K562 (cell line): Measurements from ENCODE around the gene ALCAM. TPM values are rescaled to one million over a fixed set of nuclear protein-coding genes. Genes with fewer than 3 reads are reported as not detected.

Source experiments
- ATAC-seq: fragments of 200-7000 bp; cut with Tn5 transposase; 3 replicates; pipeline ENCODE4 v1.9.1; 2020; ENCODE audit warnings: moderate library complexity
- BruUV-seq: library from RNA; stranded (reverse); fragments of 400-500 nt; replicated peaks from 2 replicates; lab custom pipeline; 2021; lab: Mats Ljungman, UMichigan
- CTCF ChIA-PET: fragments of 300-600 bp; formaldehyde crosslinking; extraction: SDS; loops from one replicate; lab custom pipeline; 2021; ENCODE audit warnings: low intra/inter-chr PET ratio; lab: Yijun Ruan, JAX
- POLR2A ChIA-PET: fragments of 300-600, 350-650 bp; sonication (Branson Sonifier 250); formaldehyde crosslinking; extraction: SDS; loops from one replicate; lab custom pipeline; 2021; ENCODE audit warnings: antibody characterized with exemption, inconsistent platforms; lab: Yijun Ruan, JAX
- DNase-seq, 4 experiments: peaks; one replicate each; pipeline versions ENCODE4 v3.0.0 to v3.0.0-alpha.2; 2011 to 2018; ENCODE audit warnings: low spot score in 3 of 4, mixed read lengths in 3 of 4; ENCODE audit errors: extremely low read depth in 1 of 4
- FAIRE-seq: peaks from 2 replicates; lab custom pipeline; 2011; peaks lifted over from hg19 to GRCh38; lab: Jason Lieb, UNC
- H2AFZ ChIP-seq: 2 replicates; pipeline ENCODE4 v1.6.0; 2011; ENCODE audit warnings: low read depth, low read length, control low read depth, inconsistent platforms
- H3K27ac ChIP-seq: fragments of 200-600 bp; 3 replicates; pipeline ENCODE4 v1.8.0; 2011; ENCODE audit warnings: low read depth, mild to moderate bottlenecking, control low read depth, inconsistent platforms, low read length, moderate library complexity, mixed read lengths; ENCODE audit errors: extremely low read depth
- H3K27me3 ChIP-seq, 2 experiments: fragments of 300-600 bp in 1 of 2; 2 replicates in 1 of 2; 3 replicates in 1 of 2; pipeline versions ENCODE4 v1.6.0 to v1.8.0; 2011; ENCODE audit warnings: inconsistent platforms in 2 of 2, low read length in 2 of 2, mild to moderate bottlenecking in 1 of 2, mixed read lengths in 1 of 2, moderate library complexity in 1 of 2; ENCODE audit not compliant: control insufficient read depth in 2 of 2, insufficient read depth in 2 of 2
- H3K36me3 ChIP-seq: fragments of 300-600 bp; 3 replicates; pipeline ENCODE4 v1.8.0; 2011; ENCODE audit warnings: mild to moderate bottlenecking, low read length, inconsistent platforms; ENCODE audit not compliant: control insufficient read depth, insufficient read depth
- H3K4me1 ChIP-seq, 2 experiments: fragments of 200-600 bp in 1 of 2; replicated peaks in 1 of 2; 2 replicates in 1 of 2; 3 replicates in 1 of 2; pipeline versions ENCODE4 v1.5.1 to v1.8.0; 2011; ENCODE audit warnings: inconsistent platforms in 2 of 2, low read length in 2 of 2, mild to moderate bottlenecking in 1 of 2, mixed read lengths in 1 of 2, moderate library complexity in 1 of 2; ENCODE audit not compliant: control insufficient read depth in 2 of 2, insufficient read depth in 2 of 2
- H3K4me2 ChIP-seq: 2 replicates; pipeline ENCODE4 v1.6.1; 2011; ENCODE audit warnings: low read length, control low read depth, inconsistent platforms, mixed read lengths; ENCODE audit not compliant: insufficient read depth
- H3K4me3 ChIP-seq: fragments of 200-600 bp; sonication (generic), shearing (Covaris generic); 2 replicates; pipeline ENCODE4 v1.5.1; 2016; ENCODE audit warnings: control low read depth, inconsistent platforms
- H3K79me2 ChIP-seq: fragments of 200-600 bp; 3 replicates; pipeline ENCODE4 v1.8.0; 2011; ENCODE audit warnings: low read length, inconsistent platforms; ENCODE audit not compliant: control insufficient read depth, insufficient read depth
- H3K9ac ChIP-seq, 2 experiments: 2 replicates each; pipeline versions ENCODE4 v1.6.0 to v1.6.1; 2011; ENCODE audit warnings: low read depth in 2 of 2, low read length in 2 of 2, control low read depth in 1 of 2, inconsistent platforms in 1 of 2, mild to moderate bottlenecking in 1 of 2, mixed read lengths in 1 of 2; ENCODE audit not compliant: insufficient read depth in 1 of 2
- H3K9me1 ChIP-seq: one replicate; pipeline ENCODE4 v1.6.0; 2011; ENCODE audit warnings: inconsistent platforms, mild to moderate bottlenecking, low read length, moderate library complexity; ENCODE audit not compliant: control insufficient read depth, insufficient read depth
- H3K9me3 ChIP-seq: replicated peaks from 2 replicates; pipeline ENCODE4 v1.5.1; 2011; ENCODE audit warnings: low read depth, low read length, inconsistent platforms; ENCODE audit not compliant: control insufficient read depth, insufficient read depth
- H4K20me1 ChIP-seq: replicated peaks from 2 replicates; pipeline ENCODE4 v1.6.1; 2011; ENCODE audit warnings: low read length, inconsistent platforms, mixed read lengths; ENCODE audit not compliant: control insufficient read depth, insufficient read depth
- CBFA2T3 ChIP-seq: fragments of 450-650 bp; IDR thresholded peaks from 2 replicates; pipeline ENCODE4 v1.6.1; 2017
- FOS ChIP-seq: IDR thresholded peaks from 3 replicates; pipeline ENCODE4 v1.6.1; 2011; ENCODE audit not compliant: insufficient read length; ENCODE audit errors: extremely low read depth
- NFIX ChIP-seq: fragments of 250-450 bp; sonication (Bioruptor Pico); IDR thresholded peaks from 2 replicates; pipeline ENCODE4 v1.4.0; 2020; ENCODE audit warnings: low read depth, mild to moderate bottlenecking, moderate library complexity
- POLR2H ChIP-seq: IDR thresholded peaks from 2 replicates; pipeline ENCODE4 v1.6.1; 2016; ENCODE audit warnings: missing genetic modification characterization, low read depth, mild to moderate bottlenecking, control low read depth, missing compliant biosample characterization, moderate library complexity
- RFX5 ChIP-seq: IDR thresholded peaks from 2 replicates; pipeline ENCODE4 v1.6.1; 2011; ENCODE audit warnings: low read depth, mild to moderate bottlenecking, improper control_type of control experiment, low read length
- ZNF12 ChIP-seq: sonication (generic); formaldehyde crosslinking; IDR thresholded peaks from 2 replicates; pipeline ENCODE4 v1.4.0; 2020; ENCODE audit warnings: mild to moderate bottlenecking, missing genetic modification reagents
- ZNF146 ChIP-seq: IDR thresholded peaks from one replicate; pipeline ENCODE4 v1.6.1; 2018; ENCODE audit warnings: missing compliant biosample characterization; ENCODE audit not compliant: unreplicated experiment
- WGBS: fragments of 100-300 bp; shearing (Covaris generic); methylation state at CpG from one replicate; pipeline ENCODE4 v1.1.6; 2016; ENCODE audit warnings: low coverage, mixed read lengths; ENCODE audit not compliant: insufficient coverage; ENCODE audit errors: missing lambda C conversion rate; 5-methylcytosine and 5-hydroxymethylcytosine counted together
- in situ Hi-C: fragments of 300-500 bp; cut with MboI; formaldehyde crosslinking; loops from 4 replicates; pipeline ENCODE4 v1.15.0; 2018; ENCODE audit warnings: inconsistent platforms, mixed read lengths
- intact Hi-C: fragments of 100-400 bp; cut with micrococcal nuclease; formaldehyde crosslinking; loops from 2 replicates; pipeline ENCODE4 v1.14.2; 2022
- polyA plus RNA-seq, 8 experiments: library from polyadenylated mRNA; depleted of rRNA in 4 of 8; stranded (reverse) in 5 of 8; unstranded in 3 of 8; fragments of >200 nt; fragmentation: Nextera tagmentation in 2 of 8; fragmentation: Illumina TruSeq in 1 of 8; extraction: Ambion mirVana in 2 of 8; extraction: Trizol in 1 of 8; gene quantifications; 2 replicates each; pipeline versions ENCODE4 v1.2.1 to v1.2.3, GENCODE V29; 2011 to 2014; ENCODE audit warnings: inconsistent platforms in 1 of 8, missing spikeins in 1 of 8
- total RNA-seq, 7 experiments: library from RNA; depleted of rRNA in 6 of 7; stranded (reverse); fragments of >200 nt in 6 of 7; fragmentation: Illumina TruSeq in 2 of 7; extraction: Trizol in 2 of 7; gene quantifications; 2 replicates each; pipeline versions ENCODE4 v1.2.1 to v1.2.3, GENCODE V29; 2011 to 2021; ENCODE audit warnings: low replicate concordance in 1 of 7
- TF ChIP-seq, protein P1 (sequence below): fragments of 250-450 bp; sonication (Bioruptor Pico); IDR thresholded peaks from 2 replicates; pipeline ENCODE4 v1.8.0; 2022; ENCODE audit warnings: moderate library complexity, mild to moderate bottlenecking, inconsistent platforms
- TF ChIP-seq, protein P2 (sequence below): sonication (generic); formaldehyde crosslinking; IDR thresholded peaks from 2 replicates; pipeline ENCODE4 v1.8.1; 2023; ENCODE audit warnings: missing genetic modification reagents, mild to moderate bottlenecking, borderline replicate concordance

ALCAM gene
- total and polyA plus RNA-seq, 9 of the 15 experiments (the other 6 are each of a cell fraction or from before 2014, with no cell fraction given) = 0.03 to 0.98 (median 0.14) TPM; not detected in 1

GRCh38 chr3:105399611-105400010, 32.9 kb downstream of the ALCAM start:
- intact Hi-C loops = no loop called here
- Histone ChIP-seq H4K20me1 (no peaks in the 10 kb centered on the region), H3K9me1 (no peaks in the 10 kb centered on the region), H3K4me1 (no peaks in the 10 kb centered on the region), H3K9me3 (no peaks in the 10 kb centered on the region), H3K27ac (no peak overlapping the region), H3K9ac (no peak overlapping the region), H2AFZ (no peak overlapping the region), H3K27me3 (no peaks in the 10 kb centered on the region), H3K4me2 (no peak overlapping the region), H3K4me3 (no peak overlapping the region), H3K79me2 (no peaks in the 10 kb centered on the region), H3K36me3 (no peaks in the 10 kb centered on the region)
- no peak for DNase-seq
- 9% methylated on average over 1 of the region's 1 CpG for WGBS
- in situ Hi-C loops = no loop called here
- no peak for FAIRE-seq
- BruUV-seq = no TSS peak
- CTCF ChIA-PET = no interaction called here
- no peak for ATAC-seq
- TF ChIP-seq POLR2H (tag) (no peak), FOS (no peak), CBFA2T3 (no peak), RFX5 (no peak), ZNF12 (CRISPR knock-in tag) (no peak), ZNF146 (no peak), NFIX (CRISPR knock-in tag) (no peak)
- TF ChIP-seq, protein P1, sequence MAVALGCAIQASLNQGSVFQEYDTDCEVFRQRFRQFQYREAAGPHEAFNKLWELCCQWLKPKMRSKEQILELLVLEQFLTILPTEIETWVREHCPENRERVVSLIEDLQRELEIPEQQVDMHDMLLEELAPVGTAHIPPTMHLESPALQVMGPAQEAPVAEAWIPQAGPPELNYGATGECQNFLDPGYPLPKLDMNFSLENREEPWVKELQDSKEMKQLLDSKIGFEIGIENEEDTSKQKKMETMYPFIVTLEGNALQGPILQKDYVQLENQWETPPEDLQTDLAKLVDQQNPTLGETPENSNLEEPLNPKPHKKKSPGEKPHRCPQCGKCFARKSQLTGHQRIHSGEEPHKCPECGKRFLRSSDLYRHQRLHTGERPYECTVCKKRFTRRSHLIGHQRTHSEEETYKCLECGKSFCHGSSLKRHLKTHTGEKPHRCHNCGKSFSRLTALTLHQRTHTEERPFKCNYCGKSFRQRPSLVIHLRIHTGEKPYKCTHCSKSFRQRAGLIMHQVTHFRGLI (CRISPR knock-in tag) = no peak
- TF ChIP-seq, protein P2, sequence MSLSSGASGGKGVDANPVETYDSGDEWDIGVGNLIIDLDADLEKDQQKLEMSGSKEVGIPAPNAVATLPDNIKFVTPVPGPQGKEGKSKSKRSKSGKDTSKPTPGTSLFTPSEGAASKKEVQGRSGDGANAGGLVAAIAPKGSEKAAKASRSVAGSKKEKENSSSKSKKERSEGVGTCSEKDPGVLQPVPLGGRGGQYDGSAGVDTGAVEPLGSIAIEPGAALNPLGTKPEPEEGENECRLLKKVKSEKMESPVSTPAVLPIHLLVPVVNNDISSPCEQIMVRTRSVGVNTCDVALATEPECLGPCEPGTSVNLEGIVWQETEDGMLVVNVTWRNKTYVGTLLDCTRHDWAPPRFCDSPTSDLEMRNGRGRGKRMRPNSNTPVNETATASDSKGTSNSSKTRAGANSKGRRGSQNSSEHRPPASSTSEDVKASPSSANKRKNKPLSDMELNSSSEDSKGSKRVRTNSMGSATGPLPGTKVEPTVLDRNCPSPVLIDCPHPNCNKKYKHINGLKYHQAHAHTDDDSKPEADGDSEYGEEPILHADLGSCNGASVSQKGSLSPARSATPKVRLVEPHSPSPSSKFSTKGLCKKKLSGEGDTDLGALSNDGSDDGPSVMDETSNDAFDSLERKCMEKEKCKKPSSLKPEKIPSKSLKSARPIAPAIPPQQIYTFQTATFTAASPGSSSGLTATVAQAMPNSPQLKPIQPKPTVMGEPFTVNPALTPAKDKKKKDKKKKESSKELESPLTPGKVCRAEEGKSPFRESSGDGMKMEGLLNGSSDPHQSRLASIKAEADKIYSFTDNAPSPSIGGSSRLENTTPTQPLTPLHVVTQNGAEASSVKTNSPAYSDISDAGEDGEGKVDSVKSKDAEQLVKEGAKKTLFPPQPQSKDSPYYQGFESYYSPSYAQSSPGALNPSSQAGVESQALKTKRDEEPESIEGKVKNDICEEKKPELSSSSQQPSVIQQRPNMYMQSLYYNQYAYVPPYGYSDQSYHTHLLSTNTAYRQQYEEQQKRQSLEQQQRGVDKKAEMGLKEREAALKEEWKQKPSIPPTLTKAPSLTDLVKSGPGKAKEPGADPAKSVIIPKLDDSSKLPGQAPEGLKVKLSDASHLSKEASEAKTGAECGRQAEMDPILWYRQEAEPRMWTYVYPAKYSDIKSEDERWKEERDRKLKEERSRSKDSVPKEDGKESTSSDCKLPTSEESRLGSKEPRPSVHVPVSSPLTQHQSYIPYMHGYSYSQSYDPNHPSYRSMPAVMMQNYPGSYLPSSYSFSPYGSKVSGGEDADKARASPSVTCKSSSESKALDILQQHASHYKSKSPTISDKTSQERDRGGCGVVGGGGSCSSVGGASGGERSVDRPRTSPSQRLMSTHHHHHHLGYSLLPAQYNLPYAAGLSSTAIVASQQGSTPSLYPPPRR = no peak
- POLR2A ChIA-PET = no interaction called here
